Esophagus squamous epithelium (tissue), 4 donors: Measurements from ENCODE around the gene CTTNBP2.

Experiments
- CTCF ChIP-seq, 6 experiments: fragments of 450-650 bp in 4 of 6; fragments of 200-600 bp in 2 of 6; sonication (generic) in 2 of 6; IDR thresholded peaks; one replicate each; pipeline ENCODE4 v1.5.1; 2016 to 2019; ENCODE audit warnings: antibody characterized with exemption in 6 of 6, mild to moderate bottlenecking in 4 of 6, moderate library complexity in 4 of 6
- POLR2A ChIP-seq, 4 donors: fragments of 450-650 bp; IDR thresholded peaks; one replicate each; pipeline ENCODE4 v1.6.1; 2017; ENCODE audit warnings: antibody characterized with exemption in 4 of 4, mild to moderate bottlenecking in 4 of 4, moderate library complexity in 3 of 4

GRCh38 chr7:117688126-117688525, 185.1 kb downstream of the CTTNBP2 start:
- TF ChIP-seq POLR2A (IDR thresholded peaks at IDR 0.05) (no peak), CTCF (IDR thresholded peaks at IDR 0.05) (no peak)
